HG02571 (cell line): Measurements from ENCODE around the gene LRRC3C.

ENCODE experiments used
- ATAC-seq: cut with Tn5 transposase; IDR thresholded peaks from one replicate; pipeline ENCODE4 v1.9.1; 2021; ENCODE audit warnings: mild to moderate bottlenecking, moderate library complexity; ENCODE audit not compliant: unreplicated experiment

Gene LRRC3C

GRCh38 chr17:39973496-39973895, 46.0 kb downstream of the LRRC3C start:
- ATAC-seq: no peak

GRCh38 chr17:39974433-39974832, 46.9 kb downstream of the LRRC3C start:
- no peak for ATAC-seq

- no peak for ATAC-seq
Observed at GRCh38 chr17:39975801-39976200, 48.3 kb downstream of the LRRC3C start.

- ATAC-seq: no peak
Observed at GRCh38 chr17:39979016-39979670, 51.6 kb downstream of the LRRC3C start.

- peak; percentile 6 for ATAC-seq
Observed at GRCh38 chr17:39979893-39980350, 52.4 kb downstream of the LRRC3C start.

GRCh38 chr17:39980351-39981206, 53.0 kb downstream of the LRRC3C start, which contains the start of gene PSMD3:
PSMD3 (plus strand) TSS chr17:39980807; CDS start chr17:39980971, 164 bp downstream.
- ATAC-seq: peak; percentile 88

GRCh38 chr17:39981207-39981741, 53.7 kb downstream of the LRRC3C start:
- no peak for ATAC-seq

- ATAC-seq: no peak
Observed at GRCh38 chr17:39981766-39982375, 54.3 kb downstream of the LRRC3C start.

GRCh38 chr17:39988206-39988810, 60.8 kb downstream of the LRRC3C start:
- ATAC-seq: no peak

- no peak for ATAC-seq
Observed at GRCh38 chr17:39994448-39994847, 66.9 kb downstream of the LRRC3C start.
